OCI-LY7 (cell line): ENCODE measurements around the gene SARM1. TPM values are rescaled to one million over a fixed set of nuclear protein-coding genes. Genes with fewer than 3 reads are reported as not detected.

ENCODE experiments used
- BruUV-seq: library from RNA; stranded (reverse); fragments of 400-500 nt; replicated peaks from 2 replicates; lab custom pipeline; 2021; lab: Mats Ljungman, UMichigan
- CTCF ChIA-PET: fragments of 300-600 bp; sonication (Branson Sonifier 250); formaldehyde crosslinking; loops from one replicate; lab custom pipeline; 2022; ENCODE audit warnings: antibody characterized with exemption; ENCODE audit not compliant: unreplicated experiment; lab: Charles Lee
- POLR2A ChIA-PET: fragments of 300-600 bp; sonication (Branson Sonifier 250); formaldehyde crosslinking; loops from one replicate; lab custom pipeline; 2022; ENCODE audit warnings: antibody characterized with exemption; lab: Charles Lee
- DNase-seq: peaks from one replicate; pipeline ENCODE4 v3.0.0-alpha.2; 2015; ENCODE audit warnings: low spot score
- H2AFZ ChIP-seq: fragments of 200-600 bp; sonication (generic), shearing (Covaris generic); 2 replicates; pipeline ENCODE4 v1.6.1; 2014; ENCODE audit warnings: mild to moderate bottlenecking, antibody characterized with exemption, low read length, moderate library complexity
- H3K27ac ChIP-seq: fragments of 200-600 bp; sonication (generic); 2 replicates; pipeline ENCODE4 v1.5.1; 2014; ENCODE audit warnings: mixed run types, low read depth, mild to moderate bottlenecking, moderate library complexity, low read length, inconsistent platforms; ENCODE audit not compliant: poor library complexity, severe bottlenecking
- H3K36me3 ChIP-seq: fragments of 200-600 bp; sonication (generic); 2 replicates; pipeline ENCODE4 v1.6.1; 2014; ENCODE audit warnings: mild to moderate bottlenecking, antibody characterized with exemption, low read length, moderate library complexity, mixed read lengths; ENCODE audit not compliant: insufficient read depth
- H3K4me1 ChIP-seq: fragments of 200-600 bp; sonication (generic); 2 replicates; pipeline ENCODE4 v1.5.1; 2014; ENCODE audit warnings: mild to moderate bottlenecking, low read length; ENCODE audit not compliant: insufficient read depth, poor library complexity, severe bottlenecking
- H3K4me2 ChIP-seq: fragments of 200-600 bp; sonication (generic); 2 replicates; pipeline ENCODE4 v1.6.1; 2014; ENCODE audit warnings: mild to moderate bottlenecking, low read length
- H3K4me3 ChIP-seq: fragments of 200-600 bp; sonication (generic); 2 replicates; pipeline ENCODE4 v1.5.1; 2014; ENCODE audit warnings: mild to moderate bottlenecking, low read depth, low read length; ENCODE audit not compliant: poor library complexity, severe bottlenecking
- H3K79me2 ChIP-seq: fragments of 200-600 bp; sonication (generic); 2 replicates; pipeline ENCODE4 v1.6.1; 2016; ENCODE audit warnings: low read depth, mild to moderate bottlenecking, low read length, moderate library complexity, mixed read lengths; ENCODE audit not compliant: insufficient read depth
- H3K9me2 ChIP-seq: fragments of 200-600 bp; sonication (generic); 2 replicates; pipeline ENCODE4 v1.6.1; 2016; ENCODE audit warnings: mild to moderate bottlenecking, low read length, mixed read lengths; ENCODE audit not compliant: insufficient read depth
- H3K9me3 ChIP-seq: fragments of 200-600 bp; sonication (generic); 2 replicates; pipeline ENCODE4 v1.6.1; 2014; ENCODE audit warnings: mild to moderate bottlenecking, mixed run types, low read length, mixed read lengths
- H4K20me1 ChIP-seq: fragments of 200-600 bp; sonication (generic); 2 replicates; pipeline ENCODE4 v1.6.1; 2014; ENCODE audit warnings: mild to moderate bottlenecking, antibody characterized with exemption, low read length, moderate library complexity, mixed read lengths; ENCODE audit not compliant: insufficient read depth
- CTCF ChIP-seq: fragments of 200-600 bp; sonication (generic); conservative IDR thresholded peaks from 2 replicates; pipeline ENCODE4 v1.5.1; 2014; ENCODE audit warnings: mild to moderate bottlenecking, antibody characterized with exemption, low read length, moderate library complexity, mixed read lengths
- EZH2phosphoT487 ChIP-seq: fragments of 200-600 bp; sonication (generic); IDR thresholded peaks from 2 replicates; pipeline ENCODE4 v1.6.1; 2018; ENCODE audit warnings: low read depth, borderline replicate concordance, mild to moderate bottlenecking, mixed run types, antibody characterized with exemption, low read length, moderate library complexity, mixed read lengths
- intact Hi-C: fragments of 100-400 bp; cut with micrococcal nuclease; formaldehyde crosslinking; loops from one replicate; pipeline ENCODE4 v1.10.0; 2022; ENCODE audit not compliant: unreplicated experiment
- total RNA-seq, 2 experiments: library from RNA; depleted of rRNA in 1 of 2; stranded (reverse); fragments of >200 nt in 1 of 2; shearing (Covaris generic) in 1 of 2; gene quantifications; 2 replicates each; pipeline ENCODE4 v1.2.3, GENCODE V29; 2014 to 2022

SARM1 gene
- total RNA-seq, 2 experiments from 2014 or later, result 7.5 to 21.3 TPM

- intact Hi-C loops, result no loop called here
- CTCF ChIA-PET, result no interaction called here
- no TSS peak for BruUV-seq
- Histone ChIP-seq H3K9me2 (no peaks in the 10 kb centered on the region), H3K79me2 (peaks cover 10% of the 10 kb centered on the region), H2AFZ (no peak overlapping the region), H3K4me3 (no peak overlapping the region), H3K27ac (no peak overlapping the region), H3K4me1 (peaks cover 6% of the 10 kb centered on the region), H3K36me3 (peaks cover 45% of the 10 kb centered on the region), H3K9me3 (no peaks in the 10 kb centered on the region), H4K20me1 (no peaks in the 10 kb centered on the region), H3K4me2 (no peak overlapping the region)
- no peak for TF ChIP-seq EZH2phosphoT487
- no peak for TF ChIP-seq CTCF
- POLR2A ChIA-PET, result no interaction called here
- DNase-seq, result no peak
Observed at GRCh38 chr17:28363186-28363585, 8.3 kb upstream of the SARM1 start.

GRCh38 chr17:28363776-28364650, 7.5 kb upstream of the SARM1 start:
- Histone ChIP-seq H3K79me2 (peaks cover 2% of the 10 kb centered on the region; the same call in 1 of the 2 replicates), H3K9me3 (no peaks in the 10 kb centered on the region), H4K20me1 (no peaks in the 10 kb centered on the region), H3K36me3 (peaks cover 42% of the 10 kb centered on the region), H3K27ac (no peak overlapping the region), H3K4me2 (no peak overlapping the region), H3K4me1 (no peaks in the 10 kb centered on the region), H3K9me2 (no peaks in the 10 kb centered on the region), H3K4me3 (no peak overlapping the region), H2AFZ (no peak overlapping the region)
- CTCF ChIA-PET, result no interaction called here
- intact Hi-C loops, result no loop called here
- no peak for TF ChIP-seq CTCF
- TF ChIP-seq EZH2phosphoT487, result no peak
- no peak for DNase-seq
- BruUV-seq, result no TSS peak
- POLR2A ChIA-PET, result interaction anchor here (0.6 kb wide), 1 partner anchor 22 kb away, joined by 3 read pairs; no protein-coding TSS in a partner anchor
